Motor neuron (in vitro differentiated cells): Measurements from ENCODE around the gene CBLB. TPM values are rescaled to one million over a fixed set of nuclear protein-coding genes. Genes with fewer than 3 reads are reported as not detected.
A peak's percentile ranks its signal among the peaks of the same experiment; 100 is the strongest.

Experiments
- ATAC-seq, 8 experiments: fragments of 200-7000 bp; cut with Tn5 transposase; replicated peaks in 6 of 8; 2 replicates each; pipeline ENCODE4 v1.8.0; 2021; ENCODE audit warnings: mild to moderate bottlenecking in 8 of 8, moderate library complexity in 8 of 8
- H3K27ac ChIP-seq, 2 donors: fragments of 250-450 bp; sonication (Bioruptor Pico); 2 replicates each; pipeline ENCODE4 v1.9.0; 2021; ENCODE audit warnings: antibody characterized with exemption in 2 of 2, mild to moderate bottlenecking in 2 of 2, moderate library complexity in 1 of 2
- H3K4me1 ChIP-seq, 2 donors: fragments of 250-450 bp; sonication (Bioruptor Pico); replicated peaks in 1 of 2; 2 replicates each; pipeline ENCODE4 v1.6.1; 2021; ENCODE audit warnings: antibody characterized with exemption in 2 of 2, mild to moderate bottlenecking in 2 of 2, moderate library complexity in 1 of 2
- H3K4me3 ChIP-seq, 5 donors: fragments of 250-450 bp; sonication (Bioruptor Pico); 2 replicates each; pipeline ENCODE4 v1.9.0; 2021; ENCODE audit warnings: antibody characterized with exemption in 5 of 5, mild to moderate bottlenecking in 5 of 5, moderate library complexity in 4 of 5
- WGBS, 10 experiments: fragments of 450-650 bp; shearing (Covaris generic); methylation state at CpG; one replicate each; pipeline ENCODE4 v1.0.0; 2022; 5-methylcytosine and 5-hydroxymethylcytosine counted together
- in situ Hi-C, 9 experiments: fragments of 400-800 bp; cut with MboI; loops; one replicate each; pipeline ENCODE4 v1.15.0; 2021; ENCODE audit warnings: low sequenced_read_pairs in 9 of 9, low pct_unique_long_range_greater_than_20kb in 2 of 9; ENCODE audit not compliant: unreplicated experiment in 9 of 9
- total RNA-seq, 8 experiments: library from RNA; unstranded; fragments of 300-600 nt; gene quantifications; 2 replicates each; pipeline versions ENCODE4 v1.2.3 to v1.2.4, GENCODE V29; 2022

CBLB gene
- total RNA-seq, 8 experiments from 2014 or later = 20.0 to 53.6 (median 28.4) TPM

- no peak for ATAC-seq
- H3K4me3 ChIP-seq = no peak overlapping the region
- in situ Hi-C loops = no loop called here
- H3K27ac ChIP-seq = no peak overlapping the region
- H3K4me1 ChIP-seq = no peaks in the 10 kb centered on the region
- WGBS, 10 experiments = 86 to 100% methylated on average over 1 of the region's 1 CpG; no CpG with 5 or more reads in 8 of the 10 experiments
Observed at GRCh38 chr3:105891101-105891500, 22.3 kb upstream of the CBLB start.

- 0 to 92% (median 64%) methylated on average over 1 to 4 of the region's 4 CpGs for WGBS, 10 experiments
- H3K4me1 ChIP-seq = no peaks in the 10 kb centered on the region
- in situ Hi-C loops = no loop called here
Observed at GRCh38 chr3:105888621-105889579, 20.1 kb upstream of the CBLB start.

GRCh38 chr3:105885256-105885655, 16.4 kb upstream of the CBLB start:
- Histone ChIP-seq H3K4me1 (no peaks in the 10 kb centered on the region), H3K4me3 (no peak overlapping the region), H3K27ac (no peak overlapping the region)
- 13 to 100% (median 63%) methylated on average over 1 to 2 of the region's 2 CpGs for WGBS, 10 experiments
- no peak for ATAC-seq
- in situ Hi-C loops = no loop called here

More at GRCh38 chr3:105888621-105889579, 20.1 kb upstream of the CBLB start:
- Histone ChIP-seq H3K4me3 (no peak overlapping the region), H3K27ac (no peak overlapping the region)
- ATAC-seq = peak in 3 of 8 experiments; percentile 69 to 87 (median 80)

- in situ Hi-C loops = no loop called here
- no peak overlapping the region for H3K27ac ChIP-seq
- H3K4me3 ChIP-seq = no peak overlapping the region
- 60 to 100% (median 83%) methylated on average over 1 of the region's 1 CpG; no CpG with 5 or more reads in 1 of the 10 experiments for WGBS, 10 experiments
- no peaks in the 10 kb centered on the region for H3K4me1 ChIP-seq
- peak in 1 of 8 experiments; percentile 45 for ATAC-seq
Observed at GRCh38 chr3:105883798-105884377, 15.1 kb upstream of the CBLB start.

- in situ Hi-C loops = no loop called here
- 70 to 100% (median 94%) methylated on average over 2 to 4 of the region's 4 CpGs for WGBS, 10 experiments
- Histone ChIP-seq H3K27ac (no peak overlapping the region), H3K4me1 (no peaks in the 10 kb centered on the region), H3K4me3 (no peak overlapping the region)
- no peak for ATAC-seq
Observed at GRCh38 chr3:105880681-105881290, 12.0 kb upstream of the CBLB start.

GRCh38 chr3:105878061-105878460, 9.2 kb upstream of the CBLB start:
- in situ Hi-C loops = no loop called here
- 13 to 100% (median 56%) methylated on average over 1 of the region's 1 CpG; no CpG with 5 or more reads in 3 of the 10 experiments for WGBS, 10 experiments
- no peak overlapping the region for H3K27ac ChIP-seq
- H3K4me3 ChIP-seq = no peak overlapping the region
- no peaks in the 10 kb centered on the region for H3K4me1 ChIP-seq
- peak in 3 of 8 experiments; percentile 29 to 39 (median 37) for ATAC-seq

GRCh38 chr3:105877336-105877910, 8.6 kb upstream of the CBLB start:
- ATAC-seq = no peak
- in situ Hi-C loops = no loop called here
- Histone ChIP-seq H3K27ac (no peak overlapping the region), H3K4me3 (no peak overlapping the region), H3K4me1 (no peaks in the 10 kb centered on the region)
- WGBS, 10 experiments = 78 to 100% (median 90%) methylated on average over 1 of the region's 1 CpG; no CpG with 5 or more reads in 1 of the 10 experiments

- no peak overlapping the region for H3K27ac ChIP-seq
- in situ Hi-C loops = no loop called here
- ATAC-seq = no peak
- H3K4me1 ChIP-seq = no peaks in the 10 kb centered on the region
- no peak overlapping the region for H3K4me3 ChIP-seq
- 49 to 95% (median 72%) methylated on average over 2 of the region's 2 CpGs; no CpG with 5 or more reads in 2 of the 10 experiments for whole genome bisulfite sequencing, 10 experiments
Observed at GRCh38 chr3:105876780-105877327, 8.0 kb upstream of the CBLB start.

GRCh38 chr3:105869861-105870755, 1.3 kb upstream of the CBLB start:
- no peak for ATAC-seq

GRCh38 chr3:105869531-105869833, 670 bp upstream of the CBLB start:
- in situ Hi-C loops = no loop called here
- H3K4me3 ChIP-seq = peak overlapping the region; percentile 56 to 95 (median 76)
- peak overlapping the region; percentile 98 for H3K27ac ChIP-seq
- H3K4me1 ChIP-seq = peaks cover 2 to 35% of the 10 kb centered on the region in 2 donors
- WGBS, 10 experiments = 0% methylated on average over 1 to 3 of the region's 3 CpGs; no CpG with 5 or more reads in 2 of the 10 experiments
- ATAC-seq = no peak

More at GRCh38 chr3:105869861-105870755, 1.3 kb upstream of the CBLB start:
- in situ Hi-C loops = no loop called here
- Histone ChIP-seq H3K27ac (peak overlapping the region; percentile 98), H3K4me1 (peaks cover 2 to 29% of the 10 kb centered on the region in 2 donors), H3K4me3 (peak overlapping the region; percentile 56 to 95 (median 76))
- WGBS, 10 experiments = 48 to 80% (median 62%) methylated on average over 3 to 6 of the region's 6 CpGs

GRCh38 chr3:105868431-105868741, 426 bp downstream of the CBLB start:
- H3K27ac ChIP-seq = peak overlapping the region; percentile 98
- H3K4me3 ChIP-seq = peak overlapping the region; percentile 56 to 95 (median 76)
- WGBS, 10 experiments = 0 to 20% (median 10%) methylated on average over 1 to 7 of the region's 28 CpGs; no CpG with 5 or more reads in 7 of the 10 experiments
- ATAC-seq = peak; percentile 20 to 36 (median 28)
- H3K4me1 ChIP-seq = peaks cover 2 to 44% of the 10 kb centered on the region in 2 donors
- in situ Hi-C loops = no loop called here
